NCI-H524 (cell line): ENCODE measurements around the gene SOS2.
A peak's percentile ranks its signal among the peaks of the same experiment; 100 is the strongest.

Experiments used
- DNase-seq, 2 experiments: peaks; one replicate each; lab custom pipeline; 2025; lab: John Stamatoyannopoulos, UW

The SOS2 gene

GRCh38 chr14:50116181-50116956 is 115.0 kb downstream of the SOS2 start, which contains the start of gene VCPKMT:
Gene VCPKMT (minus strand): TSS chr14:50116572. CDS start chr14:50116552, 20 bp downstream.
- DNase-seq, result peak; percentile 93 to 97

GRCh38 chr14:50113381-50114035 is 117.9 kb downstream of the SOS2 start:
- DNase-seq, result no peak

- DNase-seq, result no peak
Observed at GRCh38 chr14:50110323-50111037, 120.9 kb downstream of the SOS2 start.

- DNase-seq, result peak in 1 of 2 experiments; percentile 32
Observed at GRCh38 chr14:50109342-50109741, 122.0 kb downstream of the SOS2 start.

- no peak for DNase-seq
Observed at GRCh38 chr14:50107850-50108249, 123.5 kb downstream of the SOS2 start.

GRCh38 chr14:50106178-50106577 is 125.2 kb downstream of the SOS2 start:
- peak in 1 of 2 experiments; percentile 24 for DNase-seq

GRCh38 chr14:50103558-50103957 is 127.8 kb downstream of the SOS2 start:
- DNase-seq, result no peak

GRCh38 chr14:50101417-50101816 is 130.0 kb downstream of the SOS2 start:
- no peak for DNase-seq

- DNase-seq, result no peak
Observed at GRCh38 chr14:50100805-50101204, 130.6 kb downstream of the SOS2 start.

- no peak for DNase-seq
Observed at GRCh38 chr14:50099335-50099734, 132.0 kb downstream of the SOS2 start.

- no peak for DNase-seq
Observed at GRCh38 chr14:50095895-50096294, 135.5 kb downstream of the SOS2 start.

GRCh38 chr14:50094056-50094755 is 137.2 kb downstream of the SOS2 start:
- no peak for DNase-seq

GRCh38 chr14:50093496-50093895 is 137.9 kb downstream of the SOS2 start:
- DNase-seq, result peak; percentile 62 to 82

GRCh38 chr14:50092006-50092555 is 139.3 kb downstream of the SOS2 start:
- no peak for DNase-seq

GRCh38 chr14:50091240-50091913 is 140.0 kb downstream of the SOS2 start:
- DNase-seq, result no peak

GRCh38 chr14:50089208-50089607 is 142.2 kb downstream of the SOS2 start:
- no peak for DNase-seq

- DNase-seq, result no peak
Observed at GRCh38 chr14:50088731-50089130, 142.6 kb downstream of the SOS2 start.

- DNase-seq, result no peak
Observed at GRCh38 chr14:50088117-50088515, 143.3 kb downstream of the SOS2 start.

GRCh38 chr14:50087341-50088116 is 143.8 kb downstream of the SOS2 start:
- DNase-seq, result peak; percentile 31 to 44

- no peak for DNase-seq
Observed at GRCh38 chr14:50086321-50086711, 145.1 kb downstream of the SOS2 start.
